OCI-LY3 (cell line): ENCODE data around the gene NIPAL1.

Experiments used
- H2AFZ ChIP-seq: fragments of 200-600, 300-600 bp; shearing (Covaris generic); 2 replicates; pipeline ENCODE4 v1.6.0; 2014; ENCODE audit warnings: antibody characterized with exemption, low read depth, low read length
- H3K27ac ChIP-seq: fragments of 200-600, 300-600 bp; sonication (generic); 2 replicates; pipeline ENCODE4 v1.5.1; 2014; ENCODE audit warnings: mild to moderate bottlenecking, low read length, moderate library complexity, mixed read lengths
- H3K27me3 ChIP-seq: fragments of 200-600, 300-600 bp; sonication (generic); 2 replicates; pipeline ENCODE4 v1.6.1; 2014; ENCODE audit warnings: low read depth, low read length, mixed read lengths
- H3K36me3 ChIP-seq: fragments of 200-600, 300-600 bp; sonication (generic); replicated peaks from 2 replicates; pipeline ENCODE3; 2014; ENCODE audit warnings: low read depth, low read length, mixed read lengths
- H3K4me1 ChIP-seq: fragments of 300-600, 200-600 bp; sonication (generic); 2 replicates; pipeline ENCODE4 v1.6.1; 2014; ENCODE audit warnings: low read length, mixed read lengths
- H3K4me2 ChIP-seq: fragments of 200-600, 300-600 bp; sonication (generic); 2 replicates; pipeline ENCODE4 v1.6.1; 2014; ENCODE audit warnings: low read length, mixed read lengths
- H3K4me3 ChIP-seq: fragments of 300-600, 200-600 bp; sonication (generic); 2 replicates; pipeline ENCODE4 v1.5.1; 2014; ENCODE audit warnings: antibody characterized with exemption, mild to moderate bottlenecking, low read length, moderate library complexity
- H3K79me2 ChIP-seq: fragments of 300-600, 200-600 bp; shearing (Covaris generic); 2 replicates; pipeline ENCODE4 v1.6.1; 2014; ENCODE audit warnings: mild to moderate bottlenecking, low read length, mixed read lengths
- H3K9ac ChIP-seq: fragments of 300-600, 200-600 bp; shearing (Covaris generic); 2 replicates; pipeline ENCODE4 v1.6.0; 2014; ENCODE audit warnings: mild to moderate bottlenecking, low read length, moderate library complexity
- H3K9me3 ChIP-seq: fragments of 200-600, 300-600 bp; shearing (Covaris generic); 2 replicates; pipeline ENCODE4 v1.6.1; 2014; ENCODE audit warnings: low read length, mixed read lengths; ENCODE audit not compliant: insufficient read depth
- H4K20me1 ChIP-seq: fragments of 200-600, 300-600 bp; sonication (generic); 2 replicates; pipeline ENCODE4 v1.6.1; 2016; ENCODE audit warnings: low read length, mixed read lengths; ENCODE audit not compliant: insufficient read depth
- CTCF ChIP-seq: fragments of 200-600, 300-600 bp; sonication (generic); IDR thresholded peaks from 2 replicates; pipeline ENCODE4 v1.5.1; 2014; ENCODE audit warnings: antibody characterized with exemption, low read length, low read depth
- EZH2phosphoT487 ChIP-seq: fragments of 200-600 bp; shearing (Covaris generic); IDR thresholded peaks from 2 replicates; pipeline ENCODE4 v1.6.1; 2018; ENCODE audit warnings: antibody characterized with exemption, mixed run types, low read depth

NIPAL1 gene

DNA sequence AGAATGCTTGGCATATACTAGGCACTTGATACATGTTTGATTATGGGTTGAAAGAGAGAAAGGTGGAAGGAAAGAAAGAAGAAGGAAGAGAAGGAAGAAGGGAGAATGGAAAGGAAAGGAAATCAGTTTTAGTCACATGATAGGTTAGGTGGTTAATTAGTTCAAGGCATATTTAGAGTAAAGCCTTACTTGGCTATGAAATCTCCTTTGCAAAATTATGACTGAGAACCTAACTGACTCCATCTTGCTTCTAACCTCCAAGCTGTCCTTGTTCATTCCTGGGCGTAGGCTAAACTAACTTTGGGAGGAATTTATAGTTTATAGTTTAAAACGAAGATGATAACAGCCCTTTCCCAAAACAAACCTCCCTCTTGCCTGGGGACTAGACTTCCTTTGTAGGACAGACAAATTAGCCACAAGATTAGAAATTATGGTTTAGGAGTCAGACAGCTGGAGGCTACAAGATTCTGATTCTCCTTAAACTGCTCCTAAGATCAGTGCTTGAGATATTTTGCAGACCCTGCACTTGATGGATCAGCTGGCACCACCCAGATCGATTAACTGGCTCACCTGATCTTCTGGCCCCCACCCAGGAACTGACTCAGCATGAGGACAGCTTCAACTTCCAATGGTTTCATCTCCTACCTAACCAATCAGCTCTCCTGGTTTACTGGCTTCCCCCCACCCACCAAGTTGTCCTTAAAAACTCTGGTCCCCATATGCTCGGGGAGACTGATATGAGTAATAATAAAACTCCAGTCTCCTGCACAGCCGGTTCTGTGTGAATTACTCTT lies 62.5 kb downstream of the NIPAL1 start:
- Histone ChIP-seq H3K4me3 (no peak overlapping the region), H4K20me1 (no peaks in the 10 kb centered on the region), H3K9ac (peak overlapping the region; percentile 36; the same call in 1 of the 2 replicates), H3K9me3 (no peaks in the 10 kb centered on the region), H3K36me3 (no peaks in the 10 kb centered on the region), H3K27me3 (no peaks in the 10 kb centered on the region), H3K27ac (peak overlapping the region; percentile 82), H3K4me1 (peaks cover 75% of the 10 kb centered on the region), H3K4me2 (peak overlapping the region; percentile 47), H2AFZ (0 out of 2 replicates have a peak overlapping the region, but pooled peaks have one; percentile 39), H3K79me2 (no peaks in the 10 kb centered on the region)
- no peak for TF ChIP-seq EZH2phosphoT487
- TF ChIP-seq CTCF, result no peak

- Histone ChIP-seq H3K9me3 (no peaks in the 10 kb centered on the region), H3K9ac (no peak overlapping the region), H4K20me1 (no peaks in the 10 kb centered on the region), H3K27me3 (no peaks in the 10 kb centered on the region), H3K79me2 (no peaks in the 10 kb centered on the region), H3K4me2 (peak overlapping the region; percentile 41), H3K4me1 (peaks cover 75% of the 10 kb centered on the region), H2AFZ (no peak overlapping the region), H3K27ac (peak overlapping the region; percentile 82), H3K4me3 (no peak overlapping the region), H3K36me3 (no peaks in the 10 kb centered on the region)
- no peak for TF ChIP-seq CTCF
- no peak for TF ChIP-seq EZH2phosphoT487
Measured at GRCh38 chr4:48079972-48080391, 63.4 kb downstream of the NIPAL1 start.

DNA sequence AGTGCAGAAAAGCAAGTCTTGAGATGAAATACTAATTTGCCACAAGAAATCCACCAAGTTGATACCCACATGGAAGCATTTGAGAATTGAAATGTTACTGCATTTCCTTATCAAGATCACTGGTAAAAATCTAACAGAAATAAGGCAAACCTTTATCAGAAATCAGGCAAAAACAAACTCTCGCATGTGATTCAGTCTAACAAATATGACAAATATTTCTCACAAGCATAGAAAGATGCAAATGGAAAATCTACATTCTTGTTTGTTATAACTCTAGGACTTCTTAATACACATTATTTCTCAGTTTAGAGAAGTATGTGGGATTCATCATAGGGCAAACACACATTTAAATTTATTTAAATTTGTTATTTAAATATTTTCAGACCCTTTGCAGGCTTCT lies 64.6 kb downstream of the NIPAL1 start:
- Histone ChIP-seq H3K9me3 (no peaks in the 10 kb centered on the region), H3K9ac (no peak overlapping the region), H3K36me3 (no peaks in the 10 kb centered on the region), H3K4me2 (no peak overlapping the region), H4K20me1 (no peaks in the 10 kb centered on the region), H3K79me2 (no peaks in the 10 kb centered on the region), H2AFZ (no peak overlapping the region), H3K4me1 (peaks cover 86% of the 10 kb centered on the region), H3K27ac (no peak overlapping the region), H3K27me3 (no peaks in the 10 kb centered on the region), H3K4me3 (no peak overlapping the region)
- TF ChIP-seq CTCF (no peak), EZH2phosphoT487 (no peak)

GRCh38 chr4:48082956-48083355 lies 66.4 kb downstream of the NIPAL1 start:
- H4K20me1 ChIP-seq, result no peaks in the 10 kb centered on the region
- H3K79me2 ChIP-seq, result no peaks in the 10 kb centered on the region
- H3K36me3 ChIP-seq, result no peaks in the 10 kb centered on the region
- no peak overlapping the region for H3K4me2 ChIP-seq
- H3K27me3 ChIP-seq, result no peaks in the 10 kb centered on the region
- no peak overlapping the region for H2AFZ ChIP-seq
- no peaks in the 10 kb centered on the region for H3K9me3 ChIP-seq
- peaks cover 80% of the 10 kb centered on the region for H3K4me1 ChIP-seq
- 0 out of 2 replicates have a peak, but pooled peaks have one; percentile 14 for TF ChIP-seq CTCF
- TF ChIP-seq EZH2phosphoT487, result no peak
- no peak overlapping the region for H3K27ac ChIP-seq
- no peak overlapping the region for H3K4me3 ChIP-seq
- H3K9ac ChIP-seq, result no peak overlapping the region
